Endothelial cell of umbilical vein (primary cell): ENCODE measurements around the gene SLCO2A1. TPM values are rescaled to one million over a fixed set of nuclear protein-coding genes. Genes with fewer than 3 reads are reported as not detected.

Source experiments
- BruUV-seq: library from RNA; stranded (reverse); fragments of 400-500 nt; replicated peaks from 2 replicates; lab custom pipeline; 2021; lab: Mats Ljungman, UMichigan
- CTCF ChIA-PET: fragments of 300-600, 350-600 bp; sonication (Branson Sonifier 250); formaldehyde crosslinking; loops from one replicate; lab custom pipeline; 2021; ENCODE audit warnings: antibody characterized with exemption, inconsistent platforms; lab: Charles Lee
- POLR2A ChIA-PET: fragments of 300-600, 350-600 bp; sonication (Branson Sonifier 250); formaldehyde crosslinking; loops from one replicate; lab custom pipeline; 2021; ENCODE audit warnings: antibody characterized with exemption, inconsistent platforms; lab: Charles Lee
- DNase-seq: peaks from one replicate; pipeline ENCODE4 v3.0.0-alpha.2; 2011; ENCODE audit warnings: low read depth, low spot score
- FAIRE-seq: peaks from 2 replicates; lab custom pipeline; 2011; peaks lifted over from hg19 to GRCh38; lab: Jason Lieb, UNC
- H2AFZ ChIP-seq: 2 replicates; pipeline ENCODE4 v1.6.0; 2012; ENCODE audit warnings: low read depth, low read length, control low read depth, inconsistent platforms
- H3K27ac ChIP-seq: 2 replicates; pipeline ENCODE4 v1.5.1; 2011; ENCODE audit warnings: low read depth, mild to moderate bottlenecking, control low read depth, low read length, moderate library complexity; ENCODE audit not compliant: insufficient read depth
- H3K27me3 ChIP-seq, 2 experiments: 2 replicates each; pipeline versions ENCODE4 v1.6.0 to v1.6.1; 2011; ENCODE audit warnings: low read length in 2 of 2, mixed read lengths in 1 of 2; ENCODE audit not compliant: control insufficient read depth in 2 of 2, insufficient read depth in 2 of 2
- H3K36me3 ChIP-seq, 2 experiments: 2 replicates in 1 of 2; 3 replicates in 1 of 2; pipeline ENCODE4 v1.5.1; 2011; ENCODE audit warnings: low read length in 2 of 2, mild to moderate bottlenecking in 1 of 2, moderate library complexity in 1 of 2; ENCODE audit not compliant: control insufficient read depth in 2 of 2, insufficient read depth in 2 of 2; ENCODE audit errors: extremely low read depth in 1 of 2
- H3K4me1 ChIP-seq: 3 replicates; pipeline ENCODE4 v1.5.1; 2011; ENCODE audit warnings: mild to moderate bottlenecking, low read length; ENCODE audit not compliant: control insufficient read depth, insufficient read depth; ENCODE audit errors: extremely low read depth
- H3K4me2 ChIP-seq: 2 replicates; pipeline ENCODE4 v1.6.1; 2011; ENCODE audit warnings: low read length, control low read depth, mixed read lengths; ENCODE audit not compliant: insufficient read depth
- H3K4me3 ChIP-seq, 3 experiments: fragments of 200-600 bp in 1 of 3; sonication (generic), shearing (Covaris generic) in 1 of 3; replicated peaks in 1 of 3; 2 replicates each; pipeline ENCODE4 v1.5.1; 2011 to 2016; ENCODE audit warnings: control low read depth in 3 of 3, low read length in 3 of 3, mild to moderate bottlenecking in 2 of 3, inconsistent platforms in 1 of 3, low read depth in 1 of 3, moderate library complexity in 1 of 3; ENCODE audit not compliant: insufficient read depth in 1 of 3
- H3K79me2 ChIP-seq: 2 replicates; pipeline ENCODE4 v1.6.0; 2012; ENCODE audit warnings: low read length, inconsistent platforms; ENCODE audit not compliant: control insufficient read depth, insufficient read depth
- H3K9ac ChIP-seq: replicated peaks from 2 replicates; pipeline ENCODE3; 2011; ENCODE audit warnings: low read length, control low read depth; ENCODE audit not compliant: insufficient read depth; ENCODE audit errors: extremely low read depth
- H3K9me1 ChIP-seq: replicated peaks from 3 replicates; pipeline ENCODE4 v1.6.0; 2011; ENCODE audit warnings: mild to moderate bottlenecking, low read length; ENCODE audit not compliant: control insufficient read depth, insufficient read depth; ENCODE audit errors: extremely low read depth
- H3K9me3 ChIP-seq: replicated peaks from 2 replicates; pipeline ENCODE4 v1.5.1; 2012; ENCODE audit warnings: low read length, inconsistent platforms; ENCODE audit not compliant: control insufficient read depth, insufficient read depth
- H4K20me1 ChIP-seq: replicated peaks from 2 replicates; pipeline ENCODE3; 2011; ENCODE audit warnings: mild to moderate bottlenecking, low read length; ENCODE audit not compliant: control insufficient read depth, insufficient read depth; ENCODE audit errors: extremely low read depth
- CTCF ChIP-seq, 2 donors: IDR thresholded peaks; 1 replicate in 1 of 2; 2 replicates in 1 of 2; pipeline ENCODE4 v1.5.1; 2011; ENCODE audit warnings: low read length in 2 of 2, mild to moderate bottlenecking in 2 of 2, moderate library complexity in 2 of 2, control low read depth in 1 of 2, inconsistent platforms in 1 of 2, low read depth in 1 of 2; ENCODE audit not compliant: insufficient read depth in 1 of 2; ENCODE audit errors: extremely low read depth in 1 of 2
- EZH2 ChIP-seq: IDR thresholded peaks from 2 replicates; pipeline ENCODE4 v1.6.1; 2012; ENCODE audit warnings: borderline replicate concordance, low read depth, mild to moderate bottlenecking, moderate library complexity, low read length, inconsistent platforms; ENCODE audit not compliant: severe bottlenecking
- FOS ChIP-seq: IDR thresholded peaks from 2 replicates; pipeline ENCODE4 v1.6.1; 2011; ENCODE audit warnings: mild to moderate bottlenecking, low read length, moderate library complexity, borderline replicate concordance; ENCODE audit not compliant: insufficient read depth
- GATA2 ChIP-seq: IDR thresholded peaks from 2 replicates; pipeline ENCODE4 v1.7.0; 2011; ENCODE audit warnings: low read depth, mild to moderate bottlenecking, moderate library complexity, mixed read lengths, low read length; ENCODE audit not compliant: insufficient read length, insufficient read depth
- JUN ChIP-seq: IDR thresholded peaks from 2 replicates; pipeline ENCODE4 v1.6.1; 2011; ENCODE audit warnings: borderline replicate concordance, low read depth; ENCODE audit not compliant: insufficient read length, insufficient read depth
- MAX ChIP-seq: IDR thresholded peaks from 2 replicates; pipeline ENCODE4 v1.6.1; 2011; ENCODE audit not compliant: insufficient read depth, insufficient read length
- MYC ChIP-seq: IDR thresholded peaks from one replicate; pipeline ENCODE4 v1.6.1; 2011; ENCODE audit warnings: mild to moderate bottlenecking, low read depth, low read length
- POLR2A ChIP-seq: IDR thresholded peaks from 2 replicates; pipeline ENCODE4 v1.6.1; 2012; ENCODE audit warnings: low read depth, mild to moderate bottlenecking, control low read depth, low read length
- POLR2AphosphoS5 ChIP-seq: IDR thresholded peaks from 2 replicates; pipeline ENCODE4 v1.6.1; 2012; ENCODE audit warnings: low read depth, mild to moderate bottlenecking, control low read depth, low read length, moderate library complexity; ENCODE audit not compliant: insufficient read depth
- dilution Hi-C: fragments of 300-500 bp; cut with MboI; formaldehyde crosslinking; loops from one replicate; pipeline ENCODE4 v1.15.0; 2019; ENCODE audit warnings: low sequenced_read_pairs; ENCODE audit not compliant: extremely low pct_ligation_motif_present
- intact Hi-C: fragments of 100-400 bp; cut with micrococcal nuclease; formaldehyde crosslinking; loops from one replicate; pipeline ENCODE4 v1.10.0; 2022
- polyA plus RNA-seq, 4 experiments: library from polyadenylated mRNA; depleted of rRNA in 3 of 4; stranded (reverse) in 3 of 4; unstranded in 1 of 4; fragments of >200 nt; gene quantifications; 2 replicates each; pipeline versions ENCODE4 v1.2.1 to v1.2.3, GENCODE V29; 2011 to 2012; ENCODE audit warnings: missing spikeins in 1 of 4
- total RNA-seq: library from RNA; stranded (reverse); gene quantifications from 2 replicates; pipeline ENCODE4 v1.2.3, GENCODE V29; 2021

The SLCO2A1 gene
- total and polyA plus RNA-seq, 2 donors (not counting 3 experiments of a cell fraction or from before 2014, with no cell fraction given), result 1.4 to 11.9 TPM

GRCh38 chr3:133965013-133965570, 64.6 kb downstream of the SLCO2A1 start:
- POLR2A ChIA-PET, result no interaction called here
- H3K79me2 ChIP-seq, result no peaks in the 10 kb centered on the region
- DNase-seq, result no peak
- BruUV-seq, result no TSS peak
- no peaks in the 10 kb centered on the region for H4K20me1 ChIP-seq
- dilution Hi-C loops, result no loop called here
- no peak overlapping the region for H2AFZ ChIP-seq
- no peak overlapping the region for H3K4me3 ChIP-seq
- no peaks in the 10 kb centered on the region for H3K36me3 ChIP-seq
- H3K9me3 ChIP-seq, result no peaks in the 10 kb centered on the region
- H3K9me1 ChIP-seq, result no peaks in the 10 kb centered on the region
- H3K4me2 ChIP-seq, result no peak overlapping the region
- peak; percentile 26 for FAIRE-seq
- TF ChIP-seq POLR2AphosphoS5 (no peak), MAX (no peak), EZH2 (no peak), FOS (no peak), MYC (no peak), JUN (no peak), GATA2 (no peak), CTCF (IDR thresholded peaks at IDR 0.05; ENCODE audit: extremely low read depth in 1 of 2, insufficient read depth in 1 of 2, low read depth in 1 of 2, low read length in 2 of 2) (no peak), POLR2A (no peak)
- intact Hi-C loops, result no loop called here
- H3K4me1 ChIP-seq, result peaks cover 15% of the 10 kb centered on the region
- CTCF ChIA-PET, result interaction anchor here (0.9 to 4.1 kb wide), 9 partner anchors 9 to 247 kb away, joined by 3 to 27 read pairs (median 5); no protein-coding TSS in a partner anchor
- no peaks in the 10 kb centered on the region for H3K27me3 ChIP-seq
- H3K9ac ChIP-seq, result no peak overlapping the region
- no peak overlapping the region for H3K27ac ChIP-seq
